MM.1S (cell line): ENCODE data around the gene MAP3K13.

ENCODE experiments used
- CTCF ChIP-seq: fragments of 300-600 bp; sonication (generic); IDR thresholded peaks from 2 replicates; pipeline ENCODE4 v1.5.1; 2016; ENCODE audit warnings: antibody characterized with exemption, low read length, mixed read lengths
- EZH2 ChIP-seq: fragments of 300-600 bp; sonication (generic); optimal IDR thresholded peaks from 2 replicates; pipeline ENCODE3; 2017; ENCODE audit warnings: low read depth, mild to moderate bottlenecking, antibody characterized with exemption, low read length, mixed read lengths

- TF ChIP-seq CTCF (no peak; the same call in 1 of the 2 replicates), EZH2 (no peak)
These were observed 156.1 kb downstream of the MAP3K13 start for GRCh38 chr3:185519021-185519420.
